ENCODE measurements around the gene MORF4L2. TPM values are rescaled to one million over a fixed set of nuclear protein-coding genes. Genes with fewer than 3 reads are reported as not detected.

Gene MORF4L2
- total RNA-seq, 6 experiments from 2014 or later = 148 to 252 (median 183) TPM

GRCh38 chrX:103637604-103638338, 48.7 kb downstream of the MORF4L2 start:
- TF ChIP-seq POLR2A (IDR thresholded peaks at IDR 0.05) = no peak
- H3K27me3 ChIP-seq = no peaks in the 10 kb centered on the region
- DNase-seq = no peak
- no peak overlapping the region for H3K27ac ChIP-seq
- H3K36me3 ChIP-seq = no peaks in the 10 kb centered on the region
- H3K4me1 ChIP-seq = no peaks in the 10 kb centered on the region
- H3K4me3 ChIP-seq = no peak overlapping the region
- 50% methylated on average over 2 of the region's 2 CpGs for WGBS (ENCODE audit: insufficient coverage, low coverage, low lambda C conversion rate, missing lambda C conversion rate)
- no peaks in the 10 kb centered on the region for H3K9me3 ChIP-seq
- no peak for ATAC-seq
- intact Hi-C loops (cut with DNase I) = no loop called here

GRCh38 chrX:103635436-103635835, 51.1 kb downstream of the MORF4L2 start:
- intact Hi-C loops (cut with DNase I) = no loop called here
- DNase-seq = no peak
- no peak for ATAC-seq
- Histone ChIP-seq H3K27ac (no peak overlapping the region), H3K4me1 (no peaks in the 10 kb centered on the region), H3K36me3 (no peaks in the 10 kb centered on the region), H3K4me3 (no peak overlapping the region), H3K27me3 (no peaks in the 10 kb centered on the region), H3K9me3 (no peaks in the 10 kb centered on the region)
- 58% methylated on average over 2 of the region's 2 CpGs for WGBS (ENCODE audit: insufficient coverage, low coverage, low lambda C conversion rate, missing lambda C conversion rate)
- no peak for TF ChIP-seq POLR2A (IDR thresholded peaks at IDR 0.05)
- TF ChIP-seq, protein P1, sequence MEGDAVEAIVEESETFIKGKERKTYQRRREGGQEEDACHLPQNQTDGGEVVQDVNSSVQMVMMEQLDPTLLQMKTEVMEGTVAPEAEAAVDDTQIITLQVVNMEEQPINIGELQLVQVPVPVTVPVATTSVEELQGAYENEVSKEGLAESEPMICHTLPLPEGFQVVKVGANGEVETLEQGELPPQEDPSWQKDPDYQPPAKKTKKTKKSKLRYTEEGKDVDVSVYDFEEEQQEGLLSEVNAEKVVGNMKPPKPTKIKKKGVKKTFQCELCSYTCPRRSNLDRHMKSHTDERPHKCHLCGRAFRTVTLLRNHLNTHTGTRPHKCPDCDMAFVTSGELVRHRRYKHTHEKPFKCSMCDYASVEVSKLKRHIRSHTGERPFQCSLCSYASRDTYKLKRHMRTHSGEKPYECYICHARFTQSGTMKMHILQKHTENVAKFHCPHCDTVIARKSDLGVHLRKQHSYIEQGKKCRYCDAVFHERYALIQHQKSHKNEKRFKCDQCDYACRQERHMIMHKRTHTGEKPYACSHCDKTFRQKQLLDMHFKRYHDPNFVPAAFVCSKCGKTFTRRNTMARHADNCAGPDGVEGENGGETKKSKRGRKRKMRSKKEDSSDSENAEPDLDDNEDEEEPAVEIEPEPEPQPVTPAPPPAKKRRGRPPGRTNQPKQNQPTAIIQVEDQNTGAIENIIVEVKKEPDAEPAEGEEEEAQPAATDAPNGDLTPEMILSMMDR (IDR thresholded peaks at IDR 0.05) = no peak

DNA sequence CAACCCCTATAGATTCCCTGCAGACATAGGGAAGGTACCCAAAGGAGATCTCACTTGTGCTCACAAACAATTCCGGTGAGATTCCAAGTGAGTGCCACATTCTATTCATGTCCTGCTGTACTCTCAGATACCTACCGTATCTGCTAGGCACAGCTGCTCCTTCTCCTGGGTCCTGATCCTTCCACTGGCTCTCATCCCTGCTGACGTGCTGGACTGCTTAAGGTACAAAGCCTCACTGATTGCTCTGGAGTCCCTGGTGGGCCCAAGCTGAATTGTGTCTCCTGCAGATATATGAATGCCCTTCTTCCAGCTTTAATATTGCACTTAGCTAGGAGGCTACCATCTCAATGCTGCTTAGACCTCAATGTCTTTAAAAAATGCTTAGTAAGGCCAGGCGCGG, 55.4 kb downstream of the MORF4L2 start:
- Histone ChIP-seq H3K4me1 (no peaks in the 10 kb centered on the region), H3K27ac (no peak overlapping the region), H3K36me3 (no peaks in the 10 kb centered on the region), H3K27me3 (no peaks in the 10 kb centered on the region), H3K9me3 (no peaks in the 10 kb centered on the region), H3K4me3 (no peak overlapping the region)
- 74% methylated on average over 5 of the region's 5 CpGs for WGBS (ENCODE audit: insufficient coverage, low coverage, low lambda C conversion rate, missing lambda C conversion rate)
- DNase-seq (no peak), ATAC-seq (no peak)
- TF ChIP-seq POLR2A (IDR thresholded peaks at IDR 0.05) = no peak
- TF ChIP-seq, protein P1 (IDR thresholded peaks at IDR 0.05) = no peak
- intact Hi-C loops (cut with DNase I) = no loop called here

- Histone ChIP-seq H3K4me1 (no peaks in the 10 kb centered on the region), H3K27ac (peak overlapping the region in 2 of 3 donors; percentile 81 to 83), H3K36me3 (no peaks in the 10 kb centered on the region), H3K27me3 (no peaks in the 10 kb centered on the region), H3K4me3 (peak overlapping the region; percentile 51 to 66 (median 59)), H3K9me3 (no peaks in the 10 kb centered on the region)
- intact Hi-C loops (cut with DNase I) = no loop called here
- TF ChIP-seq, protein P1 (IDR thresholded peaks at IDR 0.05) = no peak
- no peak for TF ChIP-seq POLR2A (IDR thresholded peaks at IDR 0.05)
- DNase-seq (no peak), ATAC-seq (no peak)
- 23% methylated on average over 6 of the region's 6 CpGs for WGBS (ENCODE audit: insufficient coverage, low coverage, low lambda C conversion rate, missing lambda C conversion rate)
Measured at GRCh38 chrX:103630171-103630511, 56.4 kb downstream of the MORF4L2 start.

- 17% methylated on average over 41 of the region's 49 CpGs for WGBS (ENCODE audit: insufficient coverage, low coverage, low lambda C conversion rate, missing lambda C conversion rate)
- intact Hi-C loops (cut with DNase I) = no loop called here
Measured at GRCh38 chrX:103629318-103630170, 57.0 kb downstream of the MORF4L2 start.

More at GRCh38 chrX:103629318-103630170, 57.0 kb downstream of the MORF4L2 start:
- Histone ChIP-seq H3K36me3 (no peaks in the 10 kb centered on the region), H3K27me3 (no peaks in the 10 kb centered on the region), H3K4me3 (peak overlapping the region; percentile 51 to 66 (median 59)), H3K9me3 (no peaks in the 10 kb centered on the region), H3K4me1 (no peaks in the 10 kb centered on the region), H3K27ac (peak overlapping the region; percentile 70 to 83 (median 81))
- ATAC-seq (peak; percentile 79 to 88 (median 81)), DNase-seq (peak; percentile 60 to 70 (median 62))
- TF ChIP-seq POLR2A (IDR thresholded peaks at IDR 0.05) = peak; percentile 55
- TF ChIP-seq, protein P1 (IDR thresholded peaks at IDR 0.05) = peak in 3 of 4 donors; percentile 32 to 42 (median 35)
